MCF 10A (cell line): ENCODE data around the gene SCN3B. TPM values are rescaled to one million over a fixed set of nuclear protein-coding genes. Genes with fewer than 3 reads are reported as not detected.

Experiments
- BruUV-seq: library from RNA; stranded (reverse); fragments of 400-500 nt; replicated peaks from 2 replicates; lab custom pipeline; 2021; lab: Mats Ljungman, UMichigan
- CTCF ChIA-PET: fragments of 300-600 bp; sonication (Branson Sonifier 250); formaldehyde crosslinking; extraction: SDS; loops from one replicate; lab custom pipeline; 2021; ENCODE audit warnings: antibody characterized with exemption, inconsistent platforms; lab: Yijun Ruan, JAX
- POLR2A ChIA-PET: fragments of 300-600, 350-650 bp; sonication (Branson Sonifier 250); formaldehyde crosslinking; extraction: SDS; loops from one replicate; lab custom pipeline; 2020; ENCODE audit warnings: antibody characterized with exemption, inconsistent platforms; lab: Yijun Ruan, JAX
- DNase-seq: peaks from one replicate; pipeline ENCODE4 v3.0.0-alpha.2; 2018; ENCODE audit not compliant: unreplicated experiment
- H3K27ac Mint-ChIP-seq: one replicate; pipeline ENCODE4 v1.8.0; 2022; ENCODE audit warnings: mild to moderate bottlenecking, low read depth, mixed read lengths; ENCODE audit not compliant: unreplicated experiment
- H3K27me3 Mint-ChIP-seq: one replicate; pipeline ENCODE4 v1.8.0; 2022; ENCODE audit warnings: mixed read lengths; ENCODE audit not compliant: insufficient read depth, unreplicated experiment
- H3K36me3 Mint-ChIP-seq: one replicate; pipeline ENCODE4 v1.8.0; 2022; ENCODE audit warnings: mild to moderate bottlenecking, moderate library complexity, mixed read lengths; ENCODE audit not compliant: insufficient read depth, unreplicated experiment
- H3K4me1 Mint-ChIP-seq: one replicate; pipeline ENCODE4 v1.8.0; 2022; ENCODE audit warnings: mixed read lengths; ENCODE audit not compliant: insufficient read depth, unreplicated experiment
- H3K4me3 Mint-ChIP-seq: one replicate; pipeline ENCODE4 v1.8.0; 2022; ENCODE audit warnings: mild to moderate bottlenecking, moderate library complexity, mixed read lengths; ENCODE audit not compliant: unreplicated experiment
- H3K9me3 Mint-ChIP-seq: one replicate; pipeline ENCODE4 v1.8.0; 2022; ENCODE audit warnings: mixed read lengths; ENCODE audit not compliant: unreplicated experiment
- CTCF ChIP-seq: fragments of 200-600 bp; IDR thresholded peaks from one replicate; pipeline ENCODE4 v1.8.0; 2022; ENCODE audit warnings: antibody characterized with exemption, mild to moderate bottlenecking; ENCODE audit not compliant: unreplicated experiment
- intact Hi-C: fragments of 100-400 bp; cut with micrococcal nuclease; formaldehyde crosslinking; loops from 2 replicates; pipeline ENCODE4 v1.14.1; 2022
- total RNA-seq: library from RNA; stranded (reverse); gene quantifications from 2 replicates; pipeline ENCODE4 v1.2.3, GENCODE V29; 2022

Gene SCN3B
- total RNA-seq, 1 experiment from 2014 or later: 1.2 TPM

GRCh38 chr11:123698546-123699127, 44.2 kb upstream of the SCN3B start:
- CTCF ChIA-PET: interaction anchor here (0.9 to 3.2 kb wide), 6 partner anchors 9 to 133 kb away, joined by 3 to 17 read pairs (median 4); no protein-coding TSS in a partner anchor
- no TSS peak for BruUV-seq

GRCh38 chr11:123696183-123696582, 41.8 kb upstream of the SCN3B start:
- H3K27me3 Mint-ChIP-seq: no peaks in the 10 kb centered on the region

More at GRCh38 chr11:123698546-123699127, 44.2 kb upstream of the SCN3B start:
- no peaks in the 10 kb centered on the region for H3K27me3 Mint-ChIP-seq
- no peaks in the 10 kb centered on the region for H3K4me1 Mint-ChIP-seq
- no peaks in the 10 kb centered on the region for H3K9me3 Mint-ChIP-seq
- TF ChIP-seq CTCF: no peak
- POLR2A ChIA-PET: interaction anchor here (1.0 kb wide), 1 partner anchor 9 kb away, joined by 3 read pairs; no protein-coding TSS in a partner anchor
- DNase-seq: no peak
- intact Hi-C loops: no loop called here
- no peak overlapping the region for H3K4me3 Mint-ChIP-seq
- no peak overlapping the region for H3K27ac Mint-ChIP-seq
- H3K36me3 Mint-ChIP-seq: peaks cover 5% of the 10 kb centered on the region

GRCh38 chr11:123695231-123695630, 40.8 kb upstream of the SCN3B start:
- no peak overlapping the region for H3K4me3 Mint-ChIP-seq
- no peak for TF ChIP-seq CTCF
- no peak overlapping the region for H3K27ac Mint-ChIP-seq
- peaks cover 5% of the 10 kb centered on the region for H3K36me3 Mint-ChIP-seq
- BruUV-seq: no TSS peak
- DNase-seq: no peak
- no peaks in the 10 kb centered on the region for H3K9me3 Mint-ChIP-seq
- ChIA-PET POLR2A (interaction anchor here (0.7 kb wide), 1 partner anchor 12 kb away, joined by 6 read pairs; no protein-coding TSS in a partner anchor), CTCF (interaction anchor here (1.8 to 3.3 kb wide), 3 partner anchors 13 to 115 kb away, joined by 10 to 14 read pairs (median 12); no protein-coding TSS in a partner anchor)
- peaks cover 4% of the 10 kb centered on the region for H3K4me1 Mint-ChIP-seq
- no peaks in the 10 kb centered on the region for H3K27me3 Mint-ChIP-seq
- intact Hi-C loops: no loop called here

More at GRCh38 chr11:123696183-123696582, 41.8 kb upstream of the SCN3B start:
- ChIA-PET CTCF (interaction anchor here (1.8 to 3.3 kb wide), 2 partner anchors 12 to 116 kb away, joined by 10 to 14 read pairs; no protein-coding TSS in a partner anchor), POLR2A (no interaction called here)
- intact Hi-C loops: no loop called here
- Mint-ChIP-seq H3K27ac (no peak overlapping the region), H3K36me3 (peaks cover 5% of the 10 kb centered on the region), H3K4me3 (no peak overlapping the region), H3K9me3 (no peaks in the 10 kb centered on the region), H3K4me1 (no peaks in the 10 kb centered on the region)
- BruUV-seq: no TSS peak
- DNase-seq: peak; percentile 26
- no peak for TF ChIP-seq CTCF

GRCh38 chr11:123694551-123694950, 40.1 kb upstream of the SCN3B start:
- H3K27me3 Mint-ChIP-seq: no peaks in the 10 kb centered on the region
- no TSS peak for BruUV-seq
- no peak overlapping the region for H3K4me3 Mint-ChIP-seq
- DNase-seq: no peak
- H3K9me3 Mint-ChIP-seq: no peaks in the 10 kb centered on the region
- peaks cover 5% of the 10 kb centered on the region for H3K36me3 Mint-ChIP-seq
- H3K4me1 Mint-ChIP-seq: peaks cover 5% of the 10 kb centered on the region
- TF ChIP-seq CTCF: no peak
- intact Hi-C loops: no loop called here
- ChIA-PET CTCF (interaction anchor here (1.2 to 3.3 kb wide), 4 partner anchors 13 to 114 kb away, joined by 6 to 14 read pairs (median 11); no protein-coding TSS in a partner anchor), POLR2A (interaction anchor here (0.7 kb wide), 1 partner anchor 13 kb away, joined by 6 read pairs; no protein-coding TSS in a partner anchor)
- H3K27ac Mint-ChIP-seq: peak overlapping the region; percentile 40
